Trophoblast cell (in vitro differentiated cells and primary cell): ENCODE results near the gene ARHGAP45.
"Not testable (repeated sequence)": the region's sequence is repeated elsewhere in the genome, so short reads cannot be mapped to it uniquely, and the experiment has no call there.

ENCODE experiments used
- DNase-seq, 2 donors: peaks; one replicate each; pipeline ENCODE4 v3.0.0-alpha.2; 2016
- H2AFZ ChIP-seq: 2 replicates; pipeline ENCODE4 v1.6.1; 2013; ENCODE audit warnings: low read length, moderate library complexity, mild to moderate bottlenecking; ENCODE audit not compliant: insufficient read depth, poor library complexity
- H2AK5ac ChIP-seq: 2 replicates; pipeline ENCODE4 v1.6.1; 2013; ENCODE audit warnings: mild to moderate bottlenecking, low read length
- H2BK120ac ChIP-seq: 2 replicates; pipeline ENCODE4 v1.6.1; 2013; ENCODE audit warnings: low read length, mild to moderate bottlenecking, moderate library complexity; ENCODE audit not compliant: insufficient read depth, poor library complexity
- H2BK12ac ChIP-seq: 2 replicates; pipeline ENCODE4 v1.6.1; 2013; ENCODE audit warnings: mild to moderate bottlenecking, low read length, moderate library complexity
- H2BK5ac ChIP-seq: 2 replicates; pipeline ENCODE4 v1.6.1; 2013; ENCODE audit warnings: low read length, low read depth, moderate library complexity, mild to moderate bottlenecking; ENCODE audit not compliant: poor library complexity
- H3K14ac ChIP-seq: 2 replicates; pipeline ENCODE4 v1.6.1; 2013; ENCODE audit warnings: mild to moderate bottlenecking, low read length
- H3K18ac ChIP-seq: 2 replicates; pipeline ENCODE4 v1.6.1; 2013; ENCODE audit warnings: mild to moderate bottlenecking, low read length
- H3K23ac ChIP-seq: 2 replicates; pipeline ENCODE4 v1.6.1; 2013; ENCODE audit warnings: low read length
- H3K27ac ChIP-seq: 2 replicates; pipeline ENCODE4 v1.5.1; 2013; ENCODE audit warnings: low read depth, mild to moderate bottlenecking, inconsistent platforms, low read length, moderate library complexity
- H3K27me3 ChIP-seq: 2 replicates; pipeline ENCODE4 v1.6.1; 2013; ENCODE audit warnings: inconsistent platforms, mild to moderate bottlenecking, low read length, moderate library complexity; ENCODE audit not compliant: insufficient read depth
- H3K36me3 ChIP-seq, 2 experiments: 1 replicate in 1 of 2; 2 replicates in 1 of 2; pipeline ENCODE4 v1.6.1; 2013; ENCODE audit warnings: low read length in 2 of 2, mild to moderate bottlenecking in 2 of 2, moderate library complexity in 1 of 2; ENCODE audit not compliant: insufficient read depth in 2 of 2, control insufficient read depth in 1 of 2
- H3K4ac ChIP-seq: 2 replicates; pipeline ENCODE4 v1.6.1; 2013; ENCODE audit warnings: low read depth, mild to moderate bottlenecking, low read length, moderate library complexity
- H3K4me1 ChIP-seq, 2 experiments: 1 replicate in 1 of 2; 2 replicates in 1 of 2; pipeline ENCODE4 v1.6.1; 2013; ENCODE audit warnings: low read length in 2 of 2, mild to moderate bottlenecking in 2 of 2, moderate library complexity in 1 of 2; ENCODE audit not compliant: insufficient read depth in 2 of 2, control insufficient read depth in 1 of 2
- H3K4me2 ChIP-seq: 2 replicates; pipeline ENCODE4 v1.6.1; 2013; ENCODE audit warnings: inconsistent platforms, mild to moderate bottlenecking, low read length, moderate library complexity
- H3K4me3 ChIP-seq: 2 replicates; pipeline ENCODE4 v1.5.1; 2013; ENCODE audit warnings: mild to moderate bottlenecking, low read depth, low read length, inconsistent platforms
- H3K79me1 ChIP-seq: one replicate; pipeline ENCODE4 v1.6.1; 2013; ENCODE audit warnings: low read length
- H3K79me2 ChIP-seq: 2 replicates; pipeline ENCODE4 v1.6.1; 2013; ENCODE audit warnings: low read length, mild to moderate bottlenecking; ENCODE audit not compliant: control insufficient read depth, insufficient read depth, poor library complexity
- H3K9ac ChIP-seq: 2 replicates; pipeline ENCODE4 v1.6.1; 2013; ENCODE audit warnings: mild to moderate bottlenecking, low read length
- H3K9me3 ChIP-seq: 2 replicates; pipeline ENCODE4 v1.6.1; 2013; ENCODE audit warnings: low read depth, mild to moderate bottlenecking, control low read depth, inconsistent platforms, low read length; ENCODE audit not compliant: insufficient read depth
- H4K12ac ChIP-seq: 2 replicates; pipeline ENCODE4 v1.6.1; 2013; ENCODE audit warnings: low read depth, mild to moderate bottlenecking, low read length, moderate library complexity
- H4K8ac ChIP-seq: 2 replicates; pipeline ENCODE4 v1.6.1; 2013; ENCODE audit warnings: low read depth, mild to moderate bottlenecking, low read length, moderate library complexity
- H4K91ac ChIP-seq: one replicate; pipeline ENCODE4 v1.6.1; 2013; ENCODE audit warnings: low read depth, mild to moderate bottlenecking, low read length, moderate library complexity
- WGBS: extraction: QIAGEN DNeasy Blood & Tissue Kit; methylation state at CpG from one replicate; pipeline ENCODE4 v1.1.7; 2013; ENCODE audit warnings: missing lambda C conversion rate; ENCODE audit not compliant: insufficient read length, insufficient coverage; ENCODE audit errors: extremely low coverage; 5-methylcytosine and 5-hydroxymethylcytosine counted together

ARHGAP45 gene

GRCh38 chr19:1129084-1129483, 62.1 kb downstream of the ARHGAP45 start:
- DNase-seq, H3K27me3 ChIP-seq, H2AFZ ChIP-seq, H3K14ac ChIP-seq, H3K4ac ChIP-seq, H3K4me3 ChIP-seq, H2AK5ac ChIP-seq, H3K27ac ChIP-seq, H2BK12ac ChIP-seq, H2BK5ac ChIP-seq, H3K9ac ChIP-seq, H3K18ac ChIP-seq, H4K12ac ChIP-seq, H4K91ac ChIP-seq, H4K8ac ChIP-seq, H3K79me2 ChIP-seq, H3K9me3 ChIP-seq, H2BK120ac ChIP-seq, H3K4me2 ChIP-seq, H3K23ac ChIP-seq: not testable (repeated sequence)
- peaks cover 16 to 18% of the 10 kb centered on the region in 2 experiments for H3K4me1 ChIP-seq
- no CpG with 5 or more reads among the region's 7 CpGs for WGBS
- H3K36me3 ChIP-seq = peaks cover 22 to 38% of the 10 kb centered on the region in 2 experiments
- peaks cover 11% of the 10 kb centered on the region for H3K79me1 ChIP-seq

GRCh38 chr19:1129535-1129934, 62.6 kb downstream of the ARHGAP45 start:
- Histone ChIP-seq H2BK12ac (no peak overlapping the region), H3K9ac (no peak overlapping the region)

GRCh38 chr19:1130771-1131717, 64.1 kb downstream of the ARHGAP45 start:
- Histone ChIP-seq H3K36me3 (peaks cover 15 to 34% of the 10 kb centered on the region in 2 experiments), H4K91ac (peak overlapping the region; percentile 85), H2BK5ac (no peak overlapping the region), H3K4me2 (peak overlapping the region; percentile 80), H3K79me1 (peaks cover 11% of the 10 kb centered on the region), H2BK12ac (peak overlapping the region; percentile 16), H3K14ac (peak overlapping the region; percentile 13), H2AFZ (no peak overlapping the region), H4K12ac (no peak overlapping the region), H3K4ac (peak overlapping the region; percentile 31), H3K27me3 (no peaks in the 10 kb centered on the region), H3K9me3 (no peaks in the 10 kb centered on the region), H2AK5ac (peak overlapping the region; percentile 43), H3K23ac (no peak overlapping the region), H3K18ac (peak overlapping the region; percentile 73), H3K4me3 (no peak overlapping the region), H3K9ac (no peak overlapping the region), H3K4me1 (peaks cover 16 to 21% of the 10 kb centered on the region in 2 experiments), H4K8ac (no peak overlapping the region), H3K27ac (no peak overlapping the region), H2BK120ac (no peak overlapping the region), H3K79me2 (peaks cover 3% of the 10 kb centered on the region)
- no peak for DNase-seq
- no CpG with 5 or more reads among the region's 22 CpGs for WGBS

More at GRCh38 chr19:1129535-1129934, 62.6 kb downstream of the ARHGAP45 start:
- Histone ChIP-seq H2BK120ac (no peak overlapping the region), H3K4me1 (peaks cover 16 to 21% of the 10 kb centered on the region in 2 experiments), H3K79me1 (peaks cover 11% of the 10 kb centered on the region), H4K12ac (no peak overlapping the region), H3K14ac (no peak overlapping the region), H3K9me3 (no peaks in the 10 kb centered on the region), H4K8ac (no peak overlapping the region), H3K4ac (no peak overlapping the region), H2AK5ac (no peak overlapping the region), H3K27me3 (no peaks in the 10 kb centered on the region), H3K4me2 (no peak overlapping the region), H4K91ac (no peak overlapping the region), H2AFZ (no peak overlapping the region), H3K4me3 (no peak overlapping the region), H3K18ac (no peak overlapping the region), H3K23ac (no peak overlapping the region), H3K36me3 (peaks cover 18 to 34% of the 10 kb centered on the region in 2 experiments), H3K79me2 (peaks cover 3% of the 10 kb centered on the region), H3K27ac (no peak overlapping the region), H2BK5ac (no peak overlapping the region)
- no CpG with 5 or more reads among the region's 18 CpGs for WGBS
- no peak for DNase-seq

GRCh38 chr19:1131718-1132551, 65.0 kb downstream of the ARHGAP45 start:
- Histone ChIP-seq H4K12ac (peak overlapping the region; percentile 37), H3K27me3 (no peaks in the 10 kb centered on the region), H3K4me2 (peak overlapping the region; percentile 80), H2BK12ac (peak overlapping the region; percentile 1), H2AK5ac (peak overlapping the region; percentile 59), H3K9ac (peak overlapping the region; percentile 67), H2BK120ac (peak overlapping the region; percentile 44), H3K79me2 (peaks cover 3% of the 10 kb centered on the region), H3K4ac (peak overlapping the region; percentile 39), H3K4me3 (peak overlapping the region; percentile 62), H2AFZ (peak overlapping the region; percentile 50), H3K36me3 (peaks cover 8 to 29% of the 10 kb centered on the region in 2 experiments), H3K4me1 (peaks cover 16 to 21% of the 10 kb centered on the region in 2 experiments), H2BK5ac (peak overlapping the region; percentile 42), H3K23ac (no peak overlapping the region), H3K9me3 (no peaks in the 10 kb centered on the region), H3K27ac (peak overlapping the region; percentile 55), H3K18ac (peak overlapping the region; percentile 75), H3K79me1 (peaks cover 11% of the 10 kb centered on the region), H4K91ac (peak overlapping the region; percentile 85), H4K8ac (peak overlapping the region; percentile 81), H3K14ac (peak overlapping the region; percentile 38)
- DNase-seq = peak; percentile 92 to 93
- WGBS = no CpG with 5 or more reads among the region's 64 CpGs
